GM19099 (cell line): ENCODE data around the gene DDX39B.

ENCODE experiments used
- POLR2A ChIP-seq: IDR thresholded peaks from 3 replicates; pipeline ENCODE4 v1.6.1; 2011; ENCODE audit warnings: low read depth; ENCODE audit not compliant: insufficient read length; ENCODE audit errors: extremely low read depth

DDX39B gene

DNA sequence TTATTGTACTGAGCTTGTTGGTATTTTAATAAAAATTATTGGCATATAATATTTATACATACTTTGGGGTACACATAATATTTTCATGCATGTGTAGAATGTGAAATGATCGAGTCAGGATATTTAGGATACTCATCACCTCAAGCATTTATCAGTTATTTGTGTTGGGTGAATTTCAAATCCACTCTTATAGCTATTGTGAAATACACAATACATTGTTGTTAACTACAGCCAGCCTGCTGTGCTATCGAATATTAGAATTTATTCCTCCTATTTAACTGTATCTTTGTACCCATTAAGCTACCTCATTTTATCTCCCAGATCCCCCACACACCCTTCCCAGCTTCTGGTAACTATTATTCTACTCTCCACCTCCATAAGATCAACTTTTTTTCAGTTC lies 58.4 kb downstream of the DDX39B start:
- no peak for TF ChIP-seq POLR2A

DNA sequence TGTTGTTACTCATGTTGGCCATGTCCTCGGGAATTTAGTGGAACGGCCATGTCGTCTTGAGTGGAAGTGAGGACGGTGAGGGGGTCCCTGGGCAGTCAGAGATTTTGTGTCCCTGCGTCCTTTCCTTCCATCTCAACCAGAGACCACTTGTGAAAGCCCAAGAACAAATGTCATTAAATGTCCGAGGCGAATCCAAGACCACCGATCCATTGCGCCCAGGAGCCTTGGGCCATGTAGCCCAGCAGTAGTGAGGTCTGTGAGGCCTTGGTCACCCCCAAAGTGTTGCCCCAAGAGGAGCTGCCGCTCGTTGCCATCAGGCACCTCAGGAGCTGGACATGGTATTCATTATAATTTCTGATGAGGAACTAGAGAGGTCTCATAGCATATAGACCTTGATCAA lies 61.2 kb downstream of the DDX39B start:
- no peak for TF ChIP-seq POLR2A
